Stimulated activated CD4-positive, alpha-beta T cell treated with anti-CD3 and anti-CD28 coated beads, Interleukin-1b, Interleukin-23, amount 100 ng/mL, for 1 hour (primary cell): ENCODE measurements around the gene PRDM2.
"Not testable (repeated sequence)": the region's sequence is repeated elsewhere in the genome, so short reads cannot be mapped to it uniquely, and the experiment has no call there.

Experiments used
- DNase-seq, 2 donors: peaks; one replicate each; pipeline ENCODE4 v3.0.0-alpha.2; 2020; ENCODE audit warnings: low read depth in 2 of 2

PRDM2 gene

DNA sequence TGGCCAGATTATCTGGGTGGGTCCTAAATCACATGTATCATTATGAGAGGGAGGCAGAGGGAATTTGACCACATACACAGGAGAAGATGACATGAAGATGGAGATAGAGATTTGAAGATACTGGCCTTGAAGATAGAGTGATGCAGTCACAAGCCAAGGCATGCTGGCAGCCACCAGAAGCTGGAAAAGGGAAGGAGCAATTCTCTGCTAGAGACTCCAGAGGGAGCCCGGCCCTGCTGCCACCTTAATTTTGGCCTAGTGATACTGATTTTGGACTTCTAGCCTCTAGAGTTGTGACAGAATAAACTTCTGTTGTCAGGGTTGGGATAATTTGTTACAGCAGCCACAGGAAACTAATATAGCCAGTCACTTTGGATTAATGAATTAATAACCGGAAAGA lies 2.2 kb upstream of the PRDM2 start:
- DNase-seq = no peak

DNA sequence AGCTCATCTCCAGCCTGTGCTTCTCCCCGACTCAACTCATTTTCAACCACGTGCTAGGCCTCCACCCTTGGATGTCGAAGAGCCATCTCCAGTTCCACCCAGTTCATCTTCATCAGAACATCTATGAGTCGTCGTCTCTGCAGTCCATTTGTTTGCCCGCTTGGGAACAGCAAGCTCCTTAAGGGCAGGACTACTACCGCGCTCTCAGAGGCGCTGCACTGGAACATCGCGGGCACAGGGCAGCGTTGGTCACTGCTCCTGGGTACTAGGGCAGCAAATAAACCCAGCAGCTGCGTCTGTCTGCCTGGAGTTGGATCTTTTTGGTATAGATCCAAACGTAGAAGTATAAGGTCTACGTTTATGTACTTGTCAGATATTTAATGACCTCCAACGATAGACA lies 478 bp upstream of the PRDM2 start:
- no peak for DNase-seq

DNA sequence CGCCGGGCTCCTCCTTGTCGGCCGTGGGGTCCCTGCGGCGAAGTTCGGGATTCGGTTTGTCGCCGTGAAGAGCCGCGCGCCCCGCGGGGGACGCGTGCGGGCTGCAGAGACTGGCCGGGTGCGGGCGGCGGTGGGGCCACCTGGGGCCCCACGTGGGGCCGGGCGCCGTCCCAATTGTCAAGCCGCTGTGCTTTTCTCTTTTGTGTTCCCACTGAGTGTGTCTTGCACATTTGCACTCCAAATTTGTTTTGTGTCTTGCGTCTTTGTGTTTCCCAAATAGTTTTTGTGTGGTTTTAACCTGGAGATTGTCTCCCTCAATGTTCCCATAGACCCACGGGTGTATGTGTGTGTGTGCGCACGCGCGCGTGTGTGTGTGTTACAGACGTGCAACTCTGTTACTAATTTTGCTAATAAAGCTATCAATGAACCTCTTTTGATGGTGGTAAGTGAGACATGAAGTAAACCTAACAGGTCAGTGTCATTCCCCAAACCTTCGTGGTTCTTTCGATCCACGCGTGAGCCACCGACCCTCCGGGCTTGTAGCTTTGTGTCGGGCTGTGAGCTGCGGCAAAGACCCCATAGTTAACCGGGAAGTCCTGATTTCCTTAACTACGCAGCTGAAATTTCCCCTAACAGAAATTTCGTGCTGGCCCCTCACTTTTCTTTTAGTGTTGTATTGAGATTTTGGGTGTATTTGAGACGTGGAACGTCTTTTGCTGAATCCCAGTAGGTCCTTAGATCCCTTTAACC lies 708 bp downstream of the PRDM2 start:
- DNase-seq = peak; percentile 1 to 21

DNA sequence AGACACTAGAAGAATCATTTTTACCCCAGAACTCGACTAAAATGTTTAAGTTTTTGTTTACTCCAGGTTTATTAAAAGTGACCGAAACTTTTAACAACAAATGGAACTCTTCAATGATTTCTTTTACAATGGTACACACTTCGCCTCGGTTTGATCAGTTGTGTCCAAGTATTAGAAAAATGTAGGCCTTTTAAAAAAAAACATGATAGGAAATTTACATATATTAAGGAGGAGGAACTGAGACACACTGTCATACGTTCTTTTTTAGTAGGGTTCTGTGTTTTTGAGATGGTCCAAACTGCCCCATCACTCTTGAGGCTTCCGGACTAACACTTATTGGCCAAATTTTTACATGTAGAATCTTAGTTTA lies 1.3 kb downstream of the PRDM2 start:
- no peak for DNase-seq

DNA sequence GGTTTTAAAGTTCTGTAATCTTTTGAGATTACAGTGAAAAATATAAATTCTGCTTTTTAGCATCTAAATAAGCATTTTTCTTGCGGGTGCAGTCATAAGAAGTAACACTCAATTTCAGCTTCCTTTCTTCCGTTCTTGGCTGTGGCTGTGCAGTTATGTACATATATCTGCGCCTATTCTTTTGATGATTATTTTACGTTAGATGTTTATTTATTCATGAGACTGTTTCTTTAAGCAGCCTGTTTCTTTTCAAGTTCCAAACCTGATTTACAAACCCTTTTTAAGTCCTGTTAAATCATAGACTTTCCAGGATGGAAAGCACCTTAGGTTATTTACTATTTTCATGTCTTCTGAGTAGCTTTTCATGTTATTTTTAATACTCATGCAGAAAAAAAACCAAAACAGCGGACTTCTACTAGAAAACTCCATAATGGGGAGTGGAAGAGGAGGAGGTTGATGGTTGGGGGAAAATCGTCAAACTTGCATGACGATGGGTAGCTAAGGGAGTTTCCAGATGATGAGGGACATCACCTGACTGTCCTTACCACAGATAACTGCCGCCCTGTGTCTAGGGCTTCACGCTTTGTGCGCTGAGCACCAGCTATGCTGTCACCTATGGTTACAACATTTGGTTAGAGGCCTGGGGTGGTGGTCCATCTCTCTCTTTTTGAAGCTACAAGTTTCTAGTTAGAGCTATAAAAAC lies 2.6 kb downstream of the PRDM2 start:
- DNase-seq = peak; percentile 11 to 31

DNA sequence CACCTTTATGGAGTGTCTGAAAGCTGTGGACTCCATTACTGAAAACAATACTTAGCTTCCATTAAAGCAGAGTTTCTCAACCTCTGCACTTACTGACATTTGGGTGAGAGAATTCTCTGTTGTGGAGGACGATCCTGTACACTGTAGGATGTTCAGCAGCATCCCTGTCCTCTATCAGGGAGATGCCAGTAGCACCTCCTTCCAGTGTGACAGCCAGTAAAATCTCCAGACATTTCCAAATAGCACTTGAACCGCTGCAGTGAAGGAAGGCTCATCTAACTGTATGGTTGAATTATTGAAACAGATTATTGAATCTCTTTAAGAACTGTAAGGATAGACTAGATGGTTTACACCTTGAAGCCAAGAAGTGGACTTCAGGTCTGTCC lies 3.1 kb downstream of the PRDM2 start:
- DNase-seq = no peak

DNA sequence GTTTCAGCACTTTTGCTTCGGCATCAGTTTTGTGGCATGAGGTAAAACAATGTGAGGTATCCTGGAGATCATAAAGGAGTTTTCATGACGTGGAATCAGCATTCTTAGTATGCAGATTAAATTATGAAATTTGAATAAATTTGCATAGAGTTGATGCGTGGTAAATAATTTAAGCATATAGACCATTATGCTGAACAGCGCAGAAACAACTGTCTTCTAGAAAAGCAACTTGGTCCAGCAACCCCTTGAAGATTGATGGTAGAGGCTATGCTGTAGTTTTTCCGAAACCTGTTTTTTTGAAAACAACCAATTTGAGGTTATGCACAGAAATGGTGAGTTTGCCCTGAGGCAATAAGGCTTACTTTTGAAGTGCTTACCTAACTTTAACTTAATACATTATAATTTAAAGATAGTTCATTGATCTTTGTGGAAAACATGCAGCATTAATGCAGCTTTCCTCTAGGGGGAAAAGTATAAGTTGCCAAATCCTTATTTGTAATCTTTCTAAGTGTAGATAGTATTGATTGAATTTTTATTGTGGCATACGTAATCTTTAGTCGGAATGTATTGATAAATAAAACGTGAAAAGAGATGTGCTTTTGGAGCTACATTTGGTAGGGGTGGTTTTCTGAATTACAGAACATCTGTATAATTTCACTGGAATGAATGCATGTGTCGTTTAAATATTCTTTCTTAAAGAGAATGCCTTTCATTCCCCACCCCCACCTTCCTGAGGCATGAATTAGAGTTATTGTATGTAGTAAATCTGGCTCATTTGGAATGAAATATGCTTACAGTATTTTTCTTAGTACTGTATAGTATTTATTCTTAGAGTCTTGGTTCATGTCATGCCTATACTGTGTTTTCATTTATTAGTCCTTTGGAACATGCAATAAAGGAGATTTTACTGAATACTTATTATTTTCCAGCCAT lies 3.8 kb downstream of the PRDM2 start:
- DNase-seq = no peak

DNA sequence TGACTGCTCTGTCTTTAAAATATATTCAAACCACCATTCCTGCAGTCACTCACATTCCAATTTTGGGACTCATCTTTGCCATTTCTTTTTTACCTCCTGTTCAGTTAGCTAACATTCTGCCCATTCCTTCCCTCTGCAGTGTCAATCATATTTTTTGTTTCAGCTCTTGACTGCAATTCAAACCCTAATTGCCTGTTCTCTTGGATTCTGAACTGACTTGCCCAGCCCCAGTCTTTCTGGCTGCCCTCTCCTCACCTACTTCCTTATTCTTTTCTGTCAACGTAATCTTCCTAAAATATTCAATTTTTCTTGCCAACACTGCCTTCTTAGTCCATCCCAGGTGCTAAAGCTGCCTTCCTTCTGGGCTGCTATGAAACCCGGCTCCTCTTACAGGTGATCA lies 6.1 kb downstream of the PRDM2 start:
- DNase-seq = no peak

DNA sequence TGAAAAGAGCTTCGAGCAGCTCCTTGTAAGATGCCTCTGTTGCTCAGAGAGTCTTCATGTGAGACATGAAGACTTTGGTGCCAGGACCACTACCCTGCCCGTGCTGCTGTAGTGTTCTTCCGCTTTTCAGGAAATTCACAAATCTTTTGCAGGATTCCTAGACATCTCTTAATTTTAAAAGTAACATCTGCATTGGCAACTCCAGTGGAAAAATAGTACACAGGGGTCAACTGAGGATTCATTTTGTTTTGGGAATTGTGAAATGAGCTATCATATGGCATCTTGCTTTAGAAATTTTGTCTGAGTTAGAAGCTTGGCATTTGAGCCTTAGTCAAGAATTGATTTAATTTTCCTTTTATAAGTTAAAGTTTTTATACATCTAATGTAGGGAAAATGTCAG lies 7.2 kb downstream of the PRDM2 start:
- DNase-seq = no peak

DNA sequence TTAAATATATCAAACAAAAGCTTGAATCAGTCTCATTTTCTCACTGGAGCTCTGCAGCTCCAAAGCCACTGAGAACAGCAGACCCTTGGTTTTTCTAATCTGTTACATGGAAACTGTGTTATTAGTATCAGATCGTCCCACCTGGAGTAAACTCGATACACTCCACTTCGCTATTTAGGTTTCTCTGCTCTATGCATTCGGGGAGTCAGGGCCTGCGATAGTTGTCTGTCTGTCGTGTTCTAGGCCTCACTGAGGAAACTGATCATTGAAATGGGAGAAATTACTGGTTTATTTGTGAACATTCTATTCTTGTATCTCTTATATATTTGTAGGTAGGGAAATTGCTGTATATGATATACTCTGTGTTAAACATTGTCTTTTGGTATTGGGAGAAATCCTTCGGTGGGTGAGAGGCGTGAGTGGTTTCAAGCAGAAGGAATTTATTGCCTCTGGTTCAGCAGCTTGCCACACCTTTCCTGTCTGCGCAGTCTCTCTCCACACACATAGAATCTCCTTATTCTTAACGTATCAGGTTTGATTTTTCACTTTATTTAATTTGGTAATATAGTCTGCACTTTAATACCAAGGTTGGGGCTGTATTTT lies 8.5 kb downstream of the PRDM2 start:
- no peak for DNase-seq

DNA sequence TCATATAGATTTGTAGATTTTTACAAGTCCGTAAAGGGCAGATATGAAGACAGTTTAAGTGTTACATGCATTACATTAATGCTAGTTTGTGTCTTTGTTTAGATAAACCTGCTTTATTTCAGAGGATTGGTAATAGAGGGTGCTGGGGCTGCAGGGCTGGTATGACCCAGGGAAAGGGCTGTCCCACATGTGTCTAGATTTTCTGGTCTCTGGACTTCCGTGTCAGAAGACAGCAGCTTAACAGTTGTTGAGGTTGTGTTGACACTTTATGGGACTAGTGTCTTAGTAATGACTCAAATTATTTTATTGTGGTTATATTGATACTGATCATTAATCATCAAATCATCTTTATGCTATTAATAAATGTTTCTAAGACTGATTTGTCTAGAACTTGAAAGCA lies 10.1 kb downstream of the PRDM2 start:
- no peak for DNase-seq

DNA sequence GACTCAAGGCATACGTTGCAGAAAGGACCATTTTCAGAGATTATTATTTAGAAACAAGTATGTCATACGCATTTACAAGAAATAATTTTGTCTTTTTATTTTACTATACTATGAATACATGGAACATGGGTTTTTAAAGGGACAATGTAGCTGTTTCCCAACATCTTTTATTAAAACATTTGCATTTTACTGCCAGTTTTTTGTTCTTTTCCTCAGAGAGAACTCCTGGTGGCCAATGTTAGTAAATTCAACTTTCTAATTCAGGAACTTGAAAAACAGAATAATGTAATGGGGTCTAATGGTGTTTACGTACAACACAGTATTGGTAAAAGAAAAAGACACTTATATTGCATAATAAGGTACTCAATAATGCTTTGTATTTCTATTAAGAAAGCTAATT lies 14.9 kb downstream of the PRDM2 start:
- DNase-seq = no peak

DNA sequence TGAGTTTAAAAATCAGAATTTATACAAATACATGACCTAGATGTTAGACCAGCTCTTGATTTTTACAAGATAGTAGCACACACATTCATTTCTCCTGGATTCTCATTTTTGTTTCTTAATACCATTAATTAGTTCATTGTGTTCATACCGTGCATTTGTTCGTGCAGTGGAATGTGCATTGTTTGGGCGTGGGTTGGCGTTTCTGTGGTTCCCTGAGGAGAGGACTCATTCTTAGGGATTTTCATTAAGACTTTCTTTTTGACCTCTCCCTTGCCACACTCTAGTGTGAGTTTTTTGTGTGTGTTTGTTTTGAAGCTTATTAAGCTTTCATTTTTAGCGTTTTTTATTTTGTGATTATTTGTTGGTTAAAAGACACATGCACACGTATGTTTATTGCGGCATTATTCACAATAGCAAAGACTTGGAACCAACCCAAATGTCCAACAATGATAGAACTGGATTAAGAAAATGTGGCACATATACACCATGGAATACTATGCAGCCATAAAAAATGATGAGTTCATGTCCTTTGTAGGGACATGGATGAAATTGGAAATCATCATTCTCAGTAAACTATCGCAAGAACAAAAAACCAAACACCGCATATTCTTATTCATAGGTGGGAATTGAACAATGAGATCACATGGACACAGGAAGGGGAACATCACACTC lies 15.8 kb downstream of the PRDM2 start:
- DNase-seq = not testable (repeated sequence)

DNA sequence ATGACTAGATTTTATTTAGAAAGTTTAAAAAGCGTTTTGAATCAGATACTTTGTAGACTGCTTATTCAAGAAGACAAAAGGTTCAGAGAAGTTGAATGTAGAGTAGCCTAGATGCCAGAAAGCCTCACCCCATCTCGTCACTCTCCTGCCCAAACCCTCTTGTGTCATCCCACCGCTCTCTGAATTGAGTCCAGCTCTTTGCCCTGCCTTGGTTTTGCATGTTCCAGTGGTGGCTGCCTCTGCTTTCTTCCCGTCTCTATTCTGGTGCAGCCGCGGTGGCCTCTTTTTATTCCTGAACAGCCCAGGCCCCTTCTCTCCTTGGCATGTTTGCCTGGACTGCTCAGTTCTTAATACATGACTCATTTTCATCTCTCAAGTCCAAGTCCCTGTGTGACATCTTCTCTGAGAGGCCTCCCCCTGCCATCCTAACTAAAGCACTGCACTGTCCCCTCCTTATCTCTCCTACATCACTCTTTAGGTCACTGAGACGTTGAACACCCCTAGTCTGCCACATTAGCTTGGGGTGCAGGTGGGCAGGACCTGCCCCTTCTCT lies 22.9 kb downstream of the PRDM2 start:
- no peak for DNase-seq

DNA sequence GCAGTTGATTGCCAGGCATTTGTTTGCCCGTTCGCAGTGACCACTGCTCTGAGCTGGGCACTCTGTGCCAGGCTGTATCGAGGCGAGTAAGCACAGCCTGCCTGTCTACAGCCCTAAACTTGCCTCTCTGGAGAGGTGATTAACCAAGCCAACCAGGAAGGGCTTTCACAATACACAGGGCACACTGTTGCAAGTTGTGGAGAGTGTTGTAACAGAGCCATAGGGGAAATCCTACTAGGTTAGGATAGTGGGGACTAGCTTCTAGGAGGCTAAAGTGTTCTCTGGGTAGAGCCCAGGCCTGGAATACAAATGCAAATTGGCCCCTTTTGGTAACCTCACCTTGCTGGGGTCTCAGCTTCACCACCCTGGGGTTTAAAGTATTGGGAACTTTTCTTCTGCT lies 23.8 kb downstream of the PRDM2 start:
- no peak for DNase-seq

DNA sequence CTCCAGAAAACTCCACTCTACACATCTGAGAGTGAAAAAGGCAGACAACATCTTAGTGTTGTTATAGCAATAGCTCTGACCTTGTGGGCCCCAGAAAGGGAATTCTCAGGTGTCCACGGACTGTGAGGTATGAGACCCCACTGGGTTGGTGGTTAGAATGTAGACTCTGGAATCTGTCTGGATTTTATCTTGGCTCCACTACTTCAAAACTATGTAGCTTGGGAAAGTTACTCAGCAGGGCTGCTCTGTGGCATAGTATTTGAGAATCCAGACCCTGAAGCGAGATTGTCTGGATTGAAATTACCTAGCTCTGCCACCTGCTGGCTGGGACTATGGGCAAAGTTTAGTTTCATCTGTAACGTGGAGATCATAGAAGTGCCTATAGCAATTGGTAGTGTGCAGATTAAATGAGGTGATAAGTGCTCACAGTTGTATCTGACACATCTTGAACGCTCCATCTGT lies 25.8 kb downstream of the PRDM2 start:
- peak in 1 of 2 donors; percentile 15 for DNase-seq

DNA sequence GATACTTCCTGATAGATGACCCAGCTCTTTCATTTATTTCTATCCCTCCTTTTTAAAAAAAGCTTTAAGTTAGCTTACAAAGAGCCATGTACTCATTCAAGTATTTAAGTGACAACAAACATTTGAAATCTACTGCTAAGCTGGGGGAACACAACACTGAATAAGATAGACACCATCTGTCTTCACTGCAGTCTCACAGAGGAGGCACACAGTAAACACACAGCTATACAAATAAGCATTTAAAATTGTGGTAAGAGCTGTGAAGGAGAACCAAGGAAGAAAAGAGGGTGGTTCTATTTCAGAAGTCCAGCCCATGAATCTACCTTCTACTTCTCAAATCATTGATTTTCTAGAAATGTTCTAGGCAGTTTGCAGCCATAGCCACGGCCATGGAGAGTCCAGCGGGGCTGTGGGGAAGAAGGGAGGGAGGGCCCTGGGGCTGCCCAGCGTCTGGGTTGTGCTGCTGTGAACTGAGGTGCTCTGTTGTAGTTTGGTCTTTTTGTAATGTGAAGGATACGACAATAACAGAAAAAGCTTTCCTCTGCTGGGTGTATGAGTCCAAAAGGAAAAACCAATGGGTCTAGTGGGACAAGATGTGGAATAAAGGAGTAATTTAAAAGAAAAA lies 28.2 kb downstream of the PRDM2 start:
- no peak for DNase-seq

DNA sequence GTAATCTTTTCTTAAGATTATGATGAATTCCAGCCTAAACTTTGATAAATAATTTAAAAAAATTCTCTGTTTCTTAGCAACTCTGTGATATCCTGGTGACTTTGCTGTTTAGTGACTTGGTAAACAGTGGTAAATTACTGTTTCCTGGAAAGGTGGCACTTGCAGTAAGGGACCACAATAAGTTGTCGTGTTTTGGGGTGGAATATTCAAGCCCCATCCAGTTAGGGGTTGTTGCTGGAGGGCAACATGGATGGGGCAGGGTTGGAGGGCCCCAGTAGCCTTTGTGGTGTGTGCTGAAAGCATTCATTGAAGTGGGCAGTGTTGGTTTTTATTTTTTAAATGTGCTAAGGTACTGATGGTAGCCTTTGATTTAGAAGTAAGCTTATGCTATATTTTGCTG lies 30.3 kb downstream of the PRDM2 start:
- DNase-seq = no peak

DNA sequence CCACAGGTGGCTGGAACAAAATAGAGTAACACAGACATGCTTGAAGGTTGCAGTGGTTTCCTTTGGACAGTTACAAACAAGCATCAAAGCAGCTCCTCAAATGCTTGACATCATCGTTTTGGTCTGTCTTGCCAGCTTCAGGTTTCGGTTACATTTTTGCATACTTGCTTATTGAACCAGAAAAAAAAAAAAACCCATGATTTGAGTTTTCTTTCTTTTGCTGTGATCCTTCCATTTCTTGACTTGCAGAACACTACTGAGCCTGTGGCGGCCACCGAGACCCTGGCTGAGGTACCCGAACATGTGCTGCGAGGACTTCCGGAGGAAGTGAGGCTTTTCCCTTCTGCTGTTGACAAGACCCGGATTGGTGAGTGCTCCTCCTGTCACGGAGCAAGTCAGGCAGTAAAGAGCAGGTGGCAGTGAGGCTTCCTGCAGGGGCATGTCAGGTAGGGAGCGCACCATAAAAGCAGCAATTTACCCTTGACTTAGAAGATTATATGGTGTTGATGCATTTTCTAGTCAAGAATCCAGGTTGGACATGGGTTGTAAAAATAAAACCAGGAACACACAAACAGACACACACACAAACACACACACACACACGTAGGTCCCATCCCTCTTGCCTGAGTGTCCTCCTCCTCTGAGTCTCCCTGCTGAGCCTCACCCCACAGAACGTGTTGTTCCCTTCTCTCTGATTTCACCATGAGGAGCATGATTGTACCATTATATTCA lies 30.9 kb downstream of the PRDM2 start:
- DNase-seq = peak; percentile 44 to 72

DNA sequence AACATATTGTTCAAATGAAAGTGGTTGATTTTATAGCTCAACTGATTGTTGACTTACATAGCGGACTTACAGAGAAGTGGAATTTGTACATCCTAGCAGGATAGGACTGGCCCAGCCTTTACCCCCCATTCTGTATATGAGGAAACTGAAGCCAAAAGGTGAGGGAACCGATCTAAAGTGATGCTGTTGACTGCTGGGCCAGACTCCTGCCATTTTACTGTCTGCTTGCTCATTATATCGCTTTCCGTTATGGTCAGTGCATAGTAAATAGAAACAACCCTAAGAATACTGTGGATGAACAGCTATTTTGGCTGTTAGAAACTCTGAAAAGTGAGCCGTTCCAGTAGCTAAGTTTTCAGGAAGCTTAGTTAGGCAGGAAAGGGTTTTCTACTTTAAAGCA lies 31.9 kb downstream of the PRDM2 start:
- no peak for DNase-seq
